HG03108 (cell line): ENCODE data around the gene MYH11.
"Not testable (repeated sequence)": the region's sequence is repeated elsewhere in the genome, so short reads cannot be mapped to it uniquely, and the experiment has no call there.

ENCODE experiments used
- ATAC-seq: cut with Tn5 transposase; IDR thresholded peaks from one replicate; pipeline ENCODE4 v1.9.1; 2021; ENCODE audit warnings: moderate library complexity; ENCODE audit not compliant: unreplicated experiment

Gene MYH11

GRCh38 chr16:15686287-15686686, 170.5 kb downstream of the MYH11 start:
- no peak for ATAC-seq

- ATAC-seq, result no peak
These were observed 174.7 kb downstream of the MYH11 start for GRCh38 chr16:15682105-15682570.

- ATAC-seq, result no peak
These were observed 179.4 kb downstream of the MYH11 start for GRCh38 chr16:15677447-15677846.

- ATAC-seq, result no peak
These were observed 180.3 kb downstream of the MYH11 start for GRCh38 chr16:15676506-15676905.

- ATAC-seq, result no peak
These were observed 182.3 kb downstream of the MYH11 start for GRCh38 chr16:15674571-15674970.

- ATAC-seq, result no peak
These were observed 184.2 kb downstream of the MYH11 start for GRCh38 chr16:15672514-15673167.

- not testable (repeated sequence) for ATAC-seq
These were observed 184.7 kb downstream of the MYH11 start for GRCh38 chr16:15672127-15672513.

GRCh38 chr16:15671530-15672117, 185.2 kb downstream of the MYH11 start:
- no peak for ATAC-seq

GRCh38 chr16:15667091-15667742, 189.6 kb downstream of the MYH11 start:
- ATAC-seq, result no peak

- no peak for ATAC-seq
These were observed 191.7 kb downstream of the MYH11 start for GRCh38 chr16:15665107-15665506.

GRCh38 chr16:15660203-15660601, 196.6 kb downstream of the MYH11 start:
- no peak for ATAC-seq

- ATAC-seq, result no peak
These were observed 198.3 kb downstream of the MYH11 start for GRCh38 chr16:15658556-15658955.

GRCh38 chr16:15658149-15658548, 198.7 kb downstream of the MYH11 start:
- ATAC-seq, result no peak

GRCh38 chr16:15655561-15655960, 201.3 kb downstream of the MYH11 start:
- not testable (repeated sequence) for ATAC-seq

GRCh38 chr16:15654591-15654990, 202.2 kb downstream of the MYH11 start:
- ATAC-seq, result no peak

GRCh38 chr16:15653227-15653626, 203.6 kb downstream of the MYH11 start:
- no peak for ATAC-seq
